ENCODE measurements around the gene WDR62. TPM values are rescaled to one million over a fixed set of nuclear protein-coding genes. Genes with fewer than 3 reads are reported as not detected.

WDR62 gene
- total and polyA plus RNA-seq, 2 donors (not counting 3 experiments of a cell fraction or from before 2014, with no cell fraction given): 8.0 to 13.4 TPM

DNA sequence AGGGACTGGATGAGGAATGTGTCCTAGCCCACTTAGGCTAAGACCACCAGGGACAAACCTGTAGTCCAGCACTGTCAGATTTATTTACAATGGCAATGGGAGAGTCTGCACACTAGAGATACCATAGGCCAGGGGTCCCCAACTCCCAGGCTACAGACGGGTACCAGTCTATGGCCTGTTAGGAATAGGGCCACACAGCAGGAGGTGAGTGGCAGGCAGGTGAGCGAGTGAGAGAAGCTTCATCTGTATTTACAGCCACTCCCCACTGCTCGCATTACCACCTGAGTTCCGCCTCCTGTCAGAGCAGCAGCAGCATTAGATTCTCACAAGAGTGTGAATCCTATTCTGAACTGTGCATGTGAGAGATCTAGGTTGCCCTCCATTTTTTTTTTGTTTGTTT lies 3.1 kb upstream of the WDR62 start:
- Histone ChIP-seq H4K20me1 (replicated peaks; ENCODE audit: control insufficient read depth, extremely low read depth, insufficient read depth, low read length) (no peaks in the 10 kb centered on the region), H3K4me3 (replicated peaks in 1 of 3; ENCODE audit: insufficient read depth in 1 of 3, low read depth in 1 of 3, low read length in 3 of 3) (no peak overlapping the region), H3K9me1 (replicated peaks; ENCODE audit: control insufficient read depth, extremely low read depth, insufficient read depth, low read length) (no peaks in the 10 kb centered on the region), H3K79me2 (ENCODE audit: control insufficient read depth, insufficient read depth, low read length) (peaks cover 14% of the 10 kb centered on the region), H3K4me2 (ENCODE audit: insufficient read depth, low read length) (no peak overlapping the region), H3K27ac (ENCODE audit: insufficient read depth, low read depth, low read length) (no peak overlapping the region), H3K27me3 (ENCODE audit: control insufficient read depth in 2 of 2, insufficient read depth in 2 of 2, low read length in 2 of 2) (no peaks in the 10 kb centered on the region), H2AFZ (ENCODE audit: low read depth, low read length) (no peak overlapping the region), H3K4me1 (ENCODE audit: control insufficient read depth, extremely low read depth, insufficient read depth, low read length) (peaks cover 16% of the 10 kb centered on the region), H3K36me3 (ENCODE audit: control insufficient read depth in 2 of 2, extremely low read depth in 1 of 2, insufficient read depth in 2 of 2, low read length in 2 of 2) (no peaks in the 10 kb centered on the region), H3K9ac (replicated peaks; ENCODE audit: extremely low read depth, insufficient read depth, low read length) (no peak overlapping the region), H3K9me3 (replicated peaks; ENCODE audit: control insufficient read depth, insufficient read depth, low read length) (no peaks in the 10 kb centered on the region)
- ChIA-PET CTCF (no interaction called here), POLR2A (no interaction called here)
- TF ChIP-seq FOS (IDR thresholded peaks at IDR 0.05; ENCODE audit: borderline replicate concordance, insufficient read depth, low read length): no peak
- TF ChIP-seq JUN (IDR thresholded peaks at IDR 0.05; ENCODE audit: borderline replicate concordance, insufficient read depth, insufficient read length, low read depth): no peak
- no peak for TF ChIP-seq GATA2 (IDR thresholded peaks at IDR 0.05; ENCODE audit: insufficient read depth, insufficient read length, low read depth, low read length)
- no peak for TF ChIP-seq MYC (IDR thresholded peaks at IDR 0.05; ENCODE audit: low read depth, low read length)
- no peak for TF ChIP-seq POLR2A (IDR thresholded peaks at IDR 0.05; ENCODE audit: low read depth, low read length)
- no peak for TF ChIP-seq CTCF (IDR thresholded peaks at IDR 0.05; ENCODE audit: extremely low read depth in 1 of 2, insufficient read depth in 1 of 2, low read depth in 1 of 2, low read length in 2 of 2)
- no peak for TF ChIP-seq EZH2 (IDR thresholded peaks at IDR 0.05; ENCODE audit: borderline replicate concordance, low read depth, low read length, severe bottlenecking)
- TF ChIP-seq POLR2AphosphoS5 (IDR thresholded peaks at IDR 0.05; ENCODE audit: insufficient read depth, low read depth, low read length): no peak
- no peak for TF ChIP-seq MAX (IDR thresholded peaks at IDR 0.05; ENCODE audit: insufficient read depth, insufficient read length)
- intact Hi-C loops (cut with micrococcal nuclease): no loop called here
- dilution Hi-C loops (cut with MboI; ENCODE audit: extremely low pct_ligation_motif_present, low sequenced_read_pairs): no loop called here
- FAIRE-seq: no peak
- BruUV-seq (replicated peaks): no TSS peak
- DNase-seq (ENCODE audit: low read depth, low spot score): no peak

All from endothelial cell of umbilical vein (primary cell).